ENCODE measurements around the gene TOMM20L. TPM values are rescaled to one million over a fixed set of nuclear protein-coding genes. Genes with fewer than 3 reads are reported as not detected.
A peak's percentile ranks its signal among the peaks of the same experiment; 100 is the strongest.
"Not testable (repeated sequence)": the region's sequence is repeated elsewhere in the genome, so short reads cannot be mapped to it uniquely, and the experiment has no call there.

The TOMM20L gene
- total RNA-seq, result not detected

DNA sequence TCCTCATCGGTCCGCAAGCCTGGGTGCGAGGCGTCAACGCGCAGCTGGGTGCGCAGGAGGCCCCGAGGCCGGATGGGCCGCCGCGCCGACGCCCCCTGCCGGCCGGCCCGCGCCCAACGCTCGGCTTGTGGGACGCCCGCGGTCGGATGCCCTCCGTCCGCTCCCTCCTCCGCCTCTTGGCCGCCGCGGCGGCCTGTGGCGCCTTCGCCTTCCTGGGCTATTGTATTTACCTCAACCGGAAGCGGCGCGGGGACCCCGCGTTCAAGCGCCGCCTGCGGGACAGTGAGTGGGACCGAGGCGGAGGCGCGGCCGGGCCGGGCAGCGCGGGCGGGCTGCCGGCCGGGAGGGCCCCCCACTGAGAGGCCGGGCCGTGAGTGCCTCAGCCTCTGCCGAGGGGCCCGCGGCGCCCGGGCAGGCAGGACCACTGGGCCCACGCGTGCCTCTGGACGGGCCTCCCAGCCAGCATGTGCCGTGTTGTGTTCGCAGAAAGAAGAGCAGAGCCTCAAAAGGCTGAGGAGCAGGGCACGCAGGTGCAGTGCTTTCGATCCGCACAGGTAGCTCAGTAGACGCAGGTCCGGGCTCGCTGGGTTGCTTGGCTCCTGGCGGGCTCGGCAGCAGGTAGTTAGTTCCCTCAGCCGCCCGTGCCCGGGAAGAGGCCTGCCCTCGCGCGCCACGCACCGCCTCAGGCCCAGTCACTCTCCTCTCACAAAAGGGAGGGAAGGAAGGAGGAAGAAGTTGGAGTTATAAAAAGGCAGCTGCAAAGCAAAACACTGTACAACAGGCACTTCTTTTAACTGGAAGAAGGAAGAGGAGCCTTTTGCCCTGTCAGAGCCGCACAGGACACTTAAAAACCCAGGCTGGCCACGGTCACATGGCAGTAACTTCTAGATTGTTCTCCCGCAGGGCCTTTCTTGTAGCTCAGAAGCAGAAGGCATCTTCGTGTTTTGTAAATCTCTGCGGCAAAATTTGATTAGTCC, at the start of gene TOMM20L:
Gene TOMM20L (plus strand): TSS at position 119 of the 977 bp plus-strand sequence. CDS start 28 bp downstream, at position 147.
- Histone ChIP-seq H3K4me3 (peak within 1 kb of the TSS; percentile 53 to 84 (median 76)), H3K27me3 (no peaks in the 10 kb centered on the region), H3K27ac (peak within 1 kb of the TSS; percentile 77 to 91 (median 88)), H3K4me1 (peaks cover 4 to 17% (median 4%) of the 10 kb centered on the region in 3 donors), H3K9me3 (no peaks in the 10 kb centered on the region), H3K36me3 (no peaks in the 10 kb centered on the region)
- 15 to 25% methylated on average over 12 to 18 of the region's 86 CpGs for WGBS, 2 donors
- peak; percentile 9 for DNase-seq
- TF ChIP-seq, protein P1, sequence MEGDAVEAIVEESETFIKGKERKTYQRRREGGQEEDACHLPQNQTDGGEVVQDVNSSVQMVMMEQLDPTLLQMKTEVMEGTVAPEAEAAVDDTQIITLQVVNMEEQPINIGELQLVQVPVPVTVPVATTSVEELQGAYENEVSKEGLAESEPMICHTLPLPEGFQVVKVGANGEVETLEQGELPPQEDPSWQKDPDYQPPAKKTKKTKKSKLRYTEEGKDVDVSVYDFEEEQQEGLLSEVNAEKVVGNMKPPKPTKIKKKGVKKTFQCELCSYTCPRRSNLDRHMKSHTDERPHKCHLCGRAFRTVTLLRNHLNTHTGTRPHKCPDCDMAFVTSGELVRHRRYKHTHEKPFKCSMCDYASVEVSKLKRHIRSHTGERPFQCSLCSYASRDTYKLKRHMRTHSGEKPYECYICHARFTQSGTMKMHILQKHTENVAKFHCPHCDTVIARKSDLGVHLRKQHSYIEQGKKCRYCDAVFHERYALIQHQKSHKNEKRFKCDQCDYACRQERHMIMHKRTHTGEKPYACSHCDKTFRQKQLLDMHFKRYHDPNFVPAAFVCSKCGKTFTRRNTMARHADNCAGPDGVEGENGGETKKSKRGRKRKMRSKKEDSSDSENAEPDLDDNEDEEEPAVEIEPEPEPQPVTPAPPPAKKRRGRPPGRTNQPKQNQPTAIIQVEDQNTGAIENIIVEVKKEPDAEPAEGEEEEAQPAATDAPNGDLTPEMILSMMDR (IDR thresholded peaks at IDR 0.05), result peak; percentile 69 to 96 (median 89)
- TF ChIP-seq POLR2A (IDR thresholded peaks at IDR 0.05), result no peak
- intact Hi-C loops (cut with DNase I), result no loop called here

DNA sequence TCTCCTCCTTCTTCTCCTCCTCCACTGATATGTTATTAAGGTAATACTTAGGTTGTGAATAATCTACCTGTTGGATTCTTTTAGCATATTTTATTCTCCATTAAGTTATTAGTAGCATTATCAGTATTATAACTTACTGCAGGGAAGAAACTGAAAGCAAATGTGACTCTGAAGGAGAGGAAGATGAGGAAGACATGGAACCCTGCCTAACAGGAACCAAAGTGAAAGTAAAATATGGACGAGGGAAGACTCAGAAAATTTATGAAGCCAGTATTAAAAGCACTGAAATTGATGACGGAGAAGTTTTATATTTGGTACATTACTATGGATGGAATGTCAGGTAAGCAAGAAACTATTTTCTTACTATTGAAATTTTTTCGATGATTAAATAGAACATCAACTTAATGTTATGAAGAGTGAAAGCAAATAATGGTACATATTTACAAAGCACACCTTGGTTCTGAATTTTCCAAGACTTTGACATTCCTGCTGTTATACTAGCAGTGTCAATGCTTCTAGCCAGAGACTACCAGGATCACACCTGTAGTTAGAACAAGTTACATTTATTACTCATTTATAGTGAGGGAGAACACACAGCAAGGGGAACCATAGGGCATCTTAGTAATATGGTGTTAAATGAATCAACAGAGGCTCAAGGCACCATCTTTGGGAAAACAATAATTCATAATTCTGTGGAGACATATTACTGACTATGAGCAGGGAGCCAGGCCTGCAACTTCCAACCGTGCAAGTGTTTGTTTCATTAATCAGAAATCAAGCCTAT, 42.0 kb upstream of the TOMM20L start:
- Histone ChIP-seq H3K36me3 (peaks cover 5 to 93% (median 8%) of the 10 kb centered on the region in 3 donors), H3K9me3 (no peaks in the 10 kb centered on the region), H3K27me3 (no peaks in the 10 kb centered on the region), H3K4me1 (peaks cover 0 to 14% (median 0%) of the 10 kb centered on the region in 3 donors), H3K4me3 (peak overlapping the region in 1 of 4 donors; percentile 37), H3K27ac (peak overlapping the region in 2 of 4 donors; percentile 9 to 36)
- TF ChIP-seq, protein P1 (IDR thresholded peaks at IDR 0.05), result no peak
- TF ChIP-seq POLR2A (IDR thresholded peaks at IDR 0.05), result no peak
- intact Hi-C loops (cut with DNase I), result no loop called here
- no peak for DNase-seq
- WGBS, 2 donors, result 56 to 65% methylated on average over 4 of the region's 4 CpGs

DNA sequence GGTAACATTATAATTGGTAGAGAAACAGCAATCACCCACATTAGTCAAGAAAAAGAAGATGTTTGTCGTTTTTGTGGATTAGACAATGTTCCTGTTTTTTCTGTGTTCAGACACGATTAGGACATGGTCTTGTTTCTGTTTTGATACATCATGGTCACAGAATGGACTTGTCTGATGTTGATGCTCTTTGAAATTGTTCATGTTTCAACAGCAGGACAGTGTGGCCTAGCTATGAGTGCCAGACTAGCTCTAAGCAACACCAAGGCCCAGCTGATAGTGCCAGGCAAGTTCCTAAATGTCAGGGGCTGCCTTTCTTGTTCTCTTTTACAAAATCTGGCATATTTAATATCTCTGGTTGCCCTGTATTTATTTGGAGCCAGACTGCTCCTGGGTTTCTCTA, 40.9 kb upstream of the TOMM20L start:
- Histone ChIP-seq H3K4me1 (peaks cover 0 to 14% (median 0%) of the 10 kb centered on the region in 3 donors), H3K9me3 (no peaks in the 10 kb centered on the region), H3K4me3 (no peak overlapping the region), H3K27me3 (no peaks in the 10 kb centered on the region), H3K36me3 (peaks cover 0 to 93% (median 11%) of the 10 kb centered on the region in 3 donors), H3K27ac (no peak overlapping the region)
- intact Hi-C loops (cut with DNase I), result no loop called here
- TF ChIP-seq POLR2A (IDR thresholded peaks at IDR 0.05), result no peak
- TF ChIP-seq, protein P1 (IDR thresholded peaks at IDR 0.05), result no peak
- WGBS, 2 donors, result 41 to 58% methylated on average over 2 of the region's 2 CpGs
- DNase-seq, result no peak

DNA sequence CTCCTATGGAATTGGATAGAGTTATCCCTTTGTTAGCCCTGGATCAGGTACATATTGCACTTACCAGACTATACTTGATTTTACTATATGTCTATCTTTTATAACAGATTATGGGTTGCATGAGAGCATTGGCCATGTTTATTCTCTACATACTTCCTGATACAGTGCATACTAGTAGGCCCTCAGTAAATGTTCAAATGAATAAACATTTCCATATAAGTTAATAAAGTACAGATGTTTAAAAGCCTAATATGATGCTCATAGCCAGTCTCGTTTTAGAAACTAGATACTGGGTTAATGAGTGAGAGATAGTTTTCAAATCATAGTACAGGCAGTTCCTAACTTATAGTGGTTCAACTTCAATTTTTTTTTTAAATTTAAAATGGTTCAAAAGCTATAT, 39.5 kb upstream of the TOMM20L start:
- no peak for TF ChIP-seq POLR2A (IDR thresholded peaks at IDR 0.05)
- TF ChIP-seq, protein P1 (IDR thresholded peaks at IDR 0.05), result no peak
- Histone ChIP-seq H3K9me3 (no peaks in the 10 kb centered on the region), H3K4me3 (no peak overlapping the region), H3K4me1 (peaks cover 0 to 14% (median 0%) of the 10 kb centered on the region in 3 donors), H3K27ac (no peak overlapping the region), H3K36me3 (peaks cover 0 to 93% (median 11%) of the 10 kb centered on the region in 3 donors), H3K27me3 (no peaks in the 10 kb centered on the region)
- intact Hi-C loops (cut with DNase I), result no loop called here
- no peak for DNase-seq
- 81 to 82% methylated on average over 1 of the region's 1 CpG for WGBS, 2 donors

DNA sequence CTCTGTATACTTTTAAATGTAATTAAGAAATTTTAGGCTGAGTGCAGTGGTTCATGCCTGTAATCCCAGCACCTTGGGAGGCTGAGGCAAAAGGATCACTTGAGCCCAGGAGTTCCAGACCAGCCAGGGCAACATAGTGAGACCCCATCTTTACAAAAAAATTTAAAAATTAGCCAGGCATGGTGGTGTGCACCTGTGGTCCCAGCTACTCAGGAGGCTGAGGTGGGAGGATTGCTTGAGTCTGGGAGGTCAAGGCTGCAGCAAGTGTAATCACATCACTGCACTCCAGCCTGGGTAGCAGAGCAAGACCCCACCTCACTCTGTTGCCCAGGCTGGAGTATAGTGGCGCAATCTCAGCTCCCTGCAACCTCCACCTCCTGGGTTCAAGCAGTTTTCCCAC, 33.5 kb upstream of the TOMM20L start:
- H3K27ac ChIP-seq; H3K4me1 ChIP-seq; DNase-seq; H3K27me3 ChIP-seq; H3K4me3 ChIP-seq; H3K9me3 ChIP-seq; intact Hi-C loops (cut with DNase I): not testable (repeated sequence)
- WGBS, 2 donors, result 100% methylated on average over 1 of the region's 1 CpG
- H3K36me3 ChIP-seq, result peaks cover 0 to 100% (median 12%) of the 10 kb centered on the region in 3 donors
